ENCODE results near the gene HEATR1.
"Not testable (repeated sequence)": the region's sequence is repeated elsewhere in the genome, so short reads cannot be mapped to it uniquely, and the experiment has no call there.

HEATR1 gene

GRCh38 chr1:236603991-236604904 is at the start of gene HEATR1:
Gene HEATR1 (minus strand): TSS chr1:236604516. CDS start chr1:236604095, 421 bp downstream.
- DNase-seq: peak; percentile 87

- DNase-seq: no peak
Observed at GRCh38 chr1:236645016-236645680, 40.8 kb upstream of the HEATR1 start.

GRCh38 chr1:236642763-236643162 is 38.4 kb upstream of the HEATR1 start:
- no peak for DNase-seq

GRCh38 chr1:236639686-236640085 is 35.4 kb upstream of the HEATR1 start:
- no peak for DNase-seq

- DNase-seq: no peak
Observed at GRCh38 chr1:236638945-236639344, 34.6 kb upstream of the HEATR1 start.

- no peak for DNase-seq
Observed at GRCh38 chr1:236636017-236636416, 31.7 kb upstream of the HEATR1 start.

GRCh38 chr1:236627727-236628408 is 23.6 kb upstream of the HEATR1 start:
- DNase-seq: no peak

- DNase-seq: no peak
Observed at GRCh38 chr1:236623371-236624166, 19.3 kb upstream of the HEATR1 start.

- DNase-seq: no peak
Observed at GRCh38 chr1:236622407-236622806, 18.1 kb upstream of the HEATR1 start.

GRCh38 chr1:236619398-236619797 is 15.1 kb upstream of the HEATR1 start:
- no peak for DNase-seq

GRCh38 chr1:236618507-236618906 is 14.2 kb upstream of the HEATR1 start:
- no peak for DNase-seq

- no peak for DNase-seq
Observed at GRCh38 chr1:236615399-236616148, 11.3 kb upstream of the HEATR1 start.

- DNase-seq: no peak
Observed at GRCh38 chr1:236612349-236612748, 8.0 kb upstream of the HEATR1 start.

GRCh38 chr1:236608930-236609726 is 4.8 kb upstream of the HEATR1 start:
- DNase-seq: no peak

- not testable (repeated sequence) for DNase-seq
Observed at GRCh38 chr1:236607597-236607996, 3.3 kb upstream of the HEATR1 start.

GRCh38 chr1:236604905-236605806 is 840 bp upstream of the HEATR1 start:
- DNase-seq: no peak

- DNase-seq: no peak
Observed at GRCh38 chr1:236602171-236602570, 2.1 kb downstream of the HEATR1 start.

- DNase-seq: no peak
Observed at GRCh38 chr1:236590553-236591150, 13.7 kb downstream of the HEATR1 start.

GRCh38 chr1:236589531-236589930 is 14.8 kb downstream of the HEATR1 start:
- no peak for DNase-seq

- DNase-seq: no peak
Observed at GRCh38 chr1:236581528-236581927, 22.8 kb downstream of the HEATR1 start.
